Testis (tissue), 3 donors: ENCODE measurements around the gene UPB1. TPM values are rescaled to one million over a fixed set of nuclear protein-coding genes. Genes with fewer than 3 reads are reported as not detected.

Source experiments
- DNase-seq: peaks from one replicate; pipeline ENCODE4 v3.0.0-alpha.2; 2019
- H3K27ac ChIP-seq, 2 donors: fragments of 200-600 bp; sonication (generic); one replicate each; pipeline ENCODE4 v1.5.1; 2019
- H3K27me3 ChIP-seq: fragments of 200-600 bp; sonication (generic); one replicate; pipeline ENCODE4 v1.5.1; 2019
- H3K36me3 ChIP-seq: fragments of 200-600 bp; sonication (generic); one replicate; pipeline ENCODE4 v1.5.1; 2017; ENCODE audit warnings: low read depth; ENCODE audit errors: missing control alignments
- H3K4me1 ChIP-seq: fragments of 200-600 bp; sonication (generic); one replicate; pipeline ENCODE4 v1.5.1; 2019
- H3K4me3 ChIP-seq, 2 donors: fragments of 200-600 bp; sonication (generic); one replicate each; pipeline ENCODE4 v1.5.1; 2017 to 2019
- H3K9me3 ChIP-seq: fragments of 200-600 bp; sonication (generic); one replicate; pipeline ENCODE4 v1.5.1; 2017
- CTCF ChIP-seq, 3 experiments: fragments of 450-650 bp in 2 of 3; fragments of 200-600 bp in 1 of 3; sonication (generic) in 1 of 3; IDR thresholded peaks; one replicate each; pipeline ENCODE4 v1.5.1; 2016 to 2019; ENCODE audit warnings: antibody characterized with exemption in 3 of 3, mild to moderate bottlenecking in 2 of 3, moderate library complexity in 1 of 3
- POLR2A ChIP-seq: fragments of 450-650 bp; IDR thresholded peaks from one replicate; pipeline ENCODE4 v1.6.1; 2017; ENCODE audit warnings: antibody characterized with exemption, mild to moderate bottlenecking, moderate library complexity
- WGBS, 2 donors: methylation state at CpG; one replicate each; pipeline ENCODE4 v1.1.5; 2018; 5-methylcytosine and 5-hydroxymethylcytosine counted together
- intact Hi-C: fragments of 100-400 bp; cut with DNase I; formaldehyde crosslinking; loops from one replicate; pipeline ENCODE4 v1.15.1; 2023; ENCODE audit warnings: low total_unique reads
- polyA plus RNA-seq: library from polyadenylated mRNA; stranded (reverse); fragments of 350-450 nt; fragmentation: Illumina TruSeq; extraction: RNeasy Lipid Tissue Mini Kit (QIAGEN cat#74804); gene quantifications from one replicate; pipeline ENCODE4 v1.2.3, GENCODE V29; 2014; ENCODE audit warnings: low read depth, low replicate concordance; ENCODE audit not compliant: insufficient read depth
- total RNA-seq, 2 donors: library from RNA; depleted of rRNA; stranded (reverse); fragments of >200 nt; gene quantifications; one replicate each; pipeline ENCODE4 v1.2.3, GENCODE V29; 2016

UPB1 gene
- total and polyA plus RNA-seq, 3 donors from 2014 or later: 6.7 to 12.1 (median 11.5) TPM

GRCh38 chr22:24542641-24543040 is 47.5 kb downstream of the UPB1 start:
- no peak overlapping the region for H3K27ac ChIP-seq
- 85 to 100% methylated on average over 4 to 6 of the region's 9 CpGs for whole genome bisulfite sequencing, 2 donors
- DNase-seq: no peak
- peaks cover 14% of the 10 kb centered on the region for H3K4me1 ChIP-seq
- no peaks in the 10 kb centered on the region for H3K27me3 ChIP-seq
- intact Hi-C loops: no loop called here
- TF ChIP-seq CTCF (IDR thresholded peaks at IDR 0.05) (no peak), POLR2A (no peak)
- no peaks in the 10 kb centered on the region for H3K9me3 ChIP-seq
- no peaks in the 10 kb centered on the region for H3K36me3 ChIP-seq
- H3K4me3 ChIP-seq: no peak overlapping the region

GRCh38 chr22:24543185-24543601 is 48.1 kb downstream of the UPB1 start:
- no peak overlapping the region for H3K27ac ChIP-seq

GRCh38 chr22:24543679-24544243 is 48.6 kb downstream of the UPB1 start:
- TF ChIP-seq POLR2A (no peak), CTCF (IDR thresholded peaks at IDR 0.05) (no peak)
- no peak overlapping the region for H3K27ac ChIP-seq
- no peaks in the 10 kb centered on the region for H3K27me3 ChIP-seq
- no peaks in the 10 kb centered on the region for H3K9me3 ChIP-seq
- H3K36me3 ChIP-seq: no peaks in the 10 kb centered on the region
- WGBS, 2 donors: 73 to 100% methylated on average over 6 to 11 of the region's 11 CpGs
- no peak for DNase-seq
- peaks cover 14% of the 10 kb centered on the region for H3K4me1 ChIP-seq
- intact Hi-C loops: no loop called here
- no peak overlapping the region for H3K4me3 ChIP-seq

More at GRCh38 chr22:24543185-24543601, 48.1 kb downstream of the UPB1 start:
- H3K4me1 ChIP-seq: peaks cover 14% of the 10 kb centered on the region
- H3K27me3 ChIP-seq: no peaks in the 10 kb centered on the region
- H3K4me3 ChIP-seq: no peak overlapping the region
- intact Hi-C loops: no loop called here
- no peaks in the 10 kb centered on the region for H3K9me3 ChIP-seq
- no peak for DNase-seq
- TF ChIP-seq CTCF (IDR thresholded peaks at IDR 0.05) (no peak), POLR2A (no peak)
- H3K36me3 ChIP-seq: no peaks in the 10 kb centered on the region
- WGBS, 2 donors: 68 to 81% methylated on average over 7 of the region's 7 CpGs

- no peaks in the 10 kb centered on the region for H3K27me3 ChIP-seq
- H3K36me3 ChIP-seq: no peaks in the 10 kb centered on the region
- no peak for DNase-seq
- peaks cover 30% of the 10 kb centered on the region for H3K4me1 ChIP-seq
- no peak overlapping the region for H3K27ac ChIP-seq
- TF ChIP-seq POLR2A (no peak), CTCF (IDR thresholded peaks at IDR 0.05) (no peak)
- H3K9me3 ChIP-seq: no peaks in the 10 kb centered on the region
- WGBS, 2 donors: 98 to 100% methylated on average over 3 to 4 of the region's 4 CpGs
- intact Hi-C loops: no loop called here
- H3K4me3 ChIP-seq: no peak overlapping the region
Measured at GRCh38 chr22:24548812-24549211, 53.7 kb downstream of the UPB1 start.
